Right lobe of liver (tissue), 4 donors: ENCODE results near the gene RARRES2.

Experiments
- POLR2A ChIP-seq: fragments of 450-650 bp; IDR thresholded peaks from one replicate; pipeline ENCODE4 v1.6.1; 2017; ENCODE audit warnings: antibody characterized with exemption, mild to moderate bottlenecking
- TF ChIP-seq, protein P1 (sequence below), 4 donors: fragments of 200-600 bp in 3 of 4; fragments of 450-650 bp in 1 of 4; IDR thresholded peaks; one replicate each; pipeline versions ENCODE4 v1.5.1 to v1.8.0; 2016 to 2022; ENCODE audit warnings: antibody characterized with exemption in 4 of 4, mild to moderate bottlenecking in 2 of 4
- donor health status: DM: no; HTN: no; CAD: no.
- donor health status: DM: no; HTN: no; CAD: no.
- donor health status: DM: no; HTN: yes; CAD: no.

DNA sequence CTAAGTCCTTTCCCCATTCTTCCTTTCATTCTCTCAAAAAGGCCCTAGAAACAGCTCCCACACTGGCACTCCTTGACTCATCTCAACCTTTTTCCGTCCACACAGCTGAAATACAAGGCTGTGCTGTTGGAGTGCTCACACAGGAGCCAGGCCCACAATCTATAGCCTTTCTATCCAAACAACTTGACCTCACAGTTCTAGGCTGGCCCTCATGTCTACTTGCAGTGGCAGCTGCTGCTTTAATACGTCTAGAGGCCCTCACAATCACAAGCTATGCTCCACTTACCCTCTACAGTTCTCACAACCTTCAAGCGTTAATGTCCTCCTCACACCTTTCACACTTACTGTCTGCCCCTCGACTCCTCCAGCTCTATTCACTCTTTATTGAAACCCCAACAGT is 30.3 kb downstream of the RARRES2 start:
- TF ChIP-seq, protein P1, sequence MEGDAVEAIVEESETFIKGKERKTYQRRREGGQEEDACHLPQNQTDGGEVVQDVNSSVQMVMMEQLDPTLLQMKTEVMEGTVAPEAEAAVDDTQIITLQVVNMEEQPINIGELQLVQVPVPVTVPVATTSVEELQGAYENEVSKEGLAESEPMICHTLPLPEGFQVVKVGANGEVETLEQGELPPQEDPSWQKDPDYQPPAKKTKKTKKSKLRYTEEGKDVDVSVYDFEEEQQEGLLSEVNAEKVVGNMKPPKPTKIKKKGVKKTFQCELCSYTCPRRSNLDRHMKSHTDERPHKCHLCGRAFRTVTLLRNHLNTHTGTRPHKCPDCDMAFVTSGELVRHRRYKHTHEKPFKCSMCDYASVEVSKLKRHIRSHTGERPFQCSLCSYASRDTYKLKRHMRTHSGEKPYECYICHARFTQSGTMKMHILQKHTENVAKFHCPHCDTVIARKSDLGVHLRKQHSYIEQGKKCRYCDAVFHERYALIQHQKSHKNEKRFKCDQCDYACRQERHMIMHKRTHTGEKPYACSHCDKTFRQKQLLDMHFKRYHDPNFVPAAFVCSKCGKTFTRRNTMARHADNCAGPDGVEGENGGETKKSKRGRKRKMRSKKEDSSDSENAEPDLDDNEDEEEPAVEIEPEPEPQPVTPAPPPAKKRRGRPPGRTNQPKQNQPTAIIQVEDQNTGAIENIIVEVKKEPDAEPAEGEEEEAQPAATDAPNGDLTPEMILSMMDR (IDR thresholded peaks at IDR 0.05) = no peak
- no peak for TF ChIP-seq POLR2A
